GM18870 (cell line): ENCODE data around the gene FAM222A.

Experiments
- ATAC-seq: cut with Tn5 transposase; IDR thresholded peaks from one replicate; pipeline ENCODE4 v1.9.1; 2021; ENCODE audit warnings: moderate library complexity; ENCODE audit not compliant: unreplicated experiment

The FAM222A gene

GRCh38 chr12:109713187-109714070 is at the start of gene FAM222A:
Gene FAM222A, plus strand, starts transcription at chr12:109713825. Its CDS starts 30,322 bp downstream, at chr12:109744147.
- ATAC-seq, result peak; percentile 81

- ATAC-seq, result no peak
These were observed 49.2 kb upstream of the FAM222A start for GRCh38 chr12:109664402-109664801.

GRCh38 chr12:109666068-109666467 is 47.6 kb upstream of the FAM222A start:
- ATAC-seq, result no peak

GRCh38 chr12:109670731-109671130 is 42.9 kb upstream of the FAM222A start:
- ATAC-seq, result no peak

GRCh38 chr12:109671502-109671901 is 42.1 kb upstream of the FAM222A start:
- no peak for ATAC-seq

- ATAC-seq, result no peak
These were observed 40.2 kb upstream of the FAM222A start for GRCh38 chr12:109673379-109673778.

GRCh38 chr12:109673884-109674283 is 39.7 kb upstream of the FAM222A start:
- ATAC-seq, result no peak

- ATAC-seq, result no peak
These were observed 38.2 kb upstream of the FAM222A start for GRCh38 chr12:109675411-109675810.

- no peak for ATAC-seq
These were observed 36.3 kb upstream of the FAM222A start for GRCh38 chr12:109677279-109677691.

- ATAC-seq, result no peak
These were observed 34.9 kb upstream of the FAM222A start for GRCh38 chr12:109678719-109679118.

- no peak for ATAC-seq
These were observed 33.9 kb upstream of the FAM222A start for GRCh38 chr12:109679501-109680263.

GRCh38 chr12:109680264-109681005 is 33.2 kb upstream of the FAM222A start:
- no peak for ATAC-seq

GRCh38 chr12:109681986-109682707 is 31.5 kb upstream of the FAM222A start:
- no peak for ATAC-seq

GRCh38 chr12:109682708-109683060 is 30.9 kb upstream of the FAM222A start:
- ATAC-seq, result no peak

- no peak for ATAC-seq
These were observed 30.3 kb upstream of the FAM222A start for GRCh38 chr12:109683316-109683715.

GRCh38 chr12:109685574-109686447 is 27.8 kb upstream of the FAM222A start:
- no peak for ATAC-seq

- no peak for ATAC-seq
These were observed 27.1 kb upstream of the FAM222A start for GRCh38 chr12:109686523-109686922.

GRCh38 chr12:109687250-109687649 is 26.4 kb upstream of the FAM222A start:
- ATAC-seq, result no peak

- ATAC-seq, result no peak
These were observed 24.2 kb upstream of the FAM222A start for GRCh38 chr12:109689426-109689825.

- ATAC-seq, result no peak
These were observed 20.5 kb upstream of the FAM222A start for GRCh38 chr12:109693160-109693559.
